Measurements from ENCODE around the gene TMEM97.
"Not testable (repeated sequence)": the region's sequence is repeated elsewhere in the genome, so short reads cannot be mapped to it uniquely, and the experiment has no call there.

TMEM97 gene

GRCh38 chr17:28338056-28338768 is 19.2 kb downstream of the TMEM97 start:
- DNase-seq (ENCODE audit: low read depth) = no peak

GRCh38 chr17:28338769-28339212 is 19.8 kb downstream of the TMEM97 start:
- DNase-seq (ENCODE audit: low read depth) = not testable (repeated sequence)

- DNase-seq (ENCODE audit: low read depth) = no peak
These were observed 20.4 kb downstream of the TMEM97 start for GRCh38 chr17:28339431-28339830.

- DNase-seq (ENCODE audit: low read depth) = no peak
These were observed 21.4 kb downstream of the TMEM97 start for GRCh38 chr17:28340374-28340773.

GRCh38 chr17:28341516-28341915 is 22.5 kb downstream of the TMEM97 start:
- no peak for DNase-seq (ENCODE audit: low read depth)

GRCh38 chr17:28342313-28342712 is 23.3 kb downstream of the TMEM97 start:
- no peak for DNase-seq (ENCODE audit: low read depth)

- DNase-seq (ENCODE audit: low read depth) = no peak
These were observed 24.5 kb downstream of the TMEM97 start for GRCh38 chr17:28343491-28343932.

- DNase-seq (ENCODE audit: low read depth) = no peak
These were observed 25.0 kb downstream of the TMEM97 start for GRCh38 chr17:28344011-28344410.

GRCh38 chr17:28344435-28344901 is 25.5 kb downstream of the TMEM97 start:
- DNase-seq (ENCODE audit: low read depth) = no peak

GRCh38 chr17:28345419-28346198 is 26.6 kb downstream of the TMEM97 start:
- DNase-seq (ENCODE audit: low read depth) = no peak

GRCh38 chr17:28346199-28346580 is 27.2 kb downstream of the TMEM97 start:
- no peak for DNase-seq (ENCODE audit: low read depth)

- DNase-seq (ENCODE audit: low read depth) = no peak
These were observed 27.8 kb downstream of the TMEM97 start for GRCh38 chr17:28346746-28347246.

GRCh38 chr17:28347261-28347891 is 28.4 kb downstream of the TMEM97 start:
- DNase-seq (ENCODE audit: low read depth) = no peak

GRCh38 chr17:28348979-28349378 is 30.0 kb downstream of the TMEM97 start:
- no peak for DNase-seq (ENCODE audit: low read depth)

- no peak for DNase-seq (ENCODE audit: low read depth)
These were observed 31.3 kb downstream of the TMEM97 start for GRCh38 chr17:28350271-28350670.

- peak; percentile 94 for DNase-seq (ENCODE audit: low read depth)
These were observed 38.3 kb downstream of the TMEM97 start, which contains the start of gene POLDIP2 for GRCh38 chr17:28357061-28357900. Gene POLDIP2, minus strand, starts transcription at chr17:28357527. Its CDS starts 79 bp downstream, at chr17:28357448.

- no peak for DNase-seq (ENCODE audit: low read depth)
These were observed 38.8 kb downstream of the TMEM97 start for GRCh38 chr17:28357901-28358197.

- DNase-seq (ENCODE audit: low read depth) = no peak
These were observed 44.2 kb downstream of the TMEM97 start for GRCh38 chr17:28363186-28363585.

- DNase-seq (ENCODE audit: low read depth) = no peak
These were observed 45.0 kb downstream of the TMEM97 start for GRCh38 chr17:28363776-28364650.

GRCh38 chr17:28364665-28365363 is 45.8 kb downstream of the TMEM97 start, which contains the start of gene SEBOX:
Gene SEBOX, minus strand, starts transcription at chr17:28365199. Its CDS starts 48 bp downstream, at chr17:28365151.
- no peak for DNase-seq (ENCODE audit: low read depth)

Data from stimulated activated CD8-positive, alpha-beta memory T cell treated with anti-CD3 and anti-CD28 coated beads, Interleukin-12 subunit alpha, Interleukin-12 subunit beta, amount 100 ng/mL, for 4 hours (primary cell).